HEK293 (cell line): ENCODE measurements around the gene TKT.

Experiments
- CTCF ChIA-PET: fragments of 350-600 bp; formaldehyde crosslinking; extraction: SDS; loops from one replicate; lab custom pipeline; 2021; ENCODE audit warnings: antibody characterized with exemption; lab: Yijun Ruan, JAX
- POLR2A ChIA-PET: fragments of 300-600 bp; formaldehyde crosslinking; extraction: SDS; loops from one replicate; lab custom pipeline; 2020; ENCODE audit warnings: antibody characterized with exemption, inconsistent platforms; lab: Yijun Ruan, JAX
- H3K27ac ChIP-seq: fragments of 200-500 bp; sonication (Bioruptor generic); 2 replicates; pipeline ENCODE4 v1.5.1; 2014; ENCODE audit warnings: low read depth, low read length, control low read depth, inconsistent platforms; ENCODE audit errors: extremely low read depth
- H3K36me3 ChIP-seq, 2 experiments: fragments of 200-500 bp in 1 of 2; sonication (Bioruptor generic) in 1 of 2; 1 replicate in 1 of 2; 2 replicates in 1 of 2; pipeline ENCODE4 v1.5.1; 2014 to 2017; ENCODE audit warnings: inconsistent platforms in 2 of 2, low read length in 2 of 2; ENCODE audit not compliant: control insufficient read depth in 2 of 2, insufficient read depth in 1 of 2
- H3K4me1 ChIP-seq: fragments of 200-500 bp; sonication (Bioruptor generic); 2 replicates; pipeline ENCODE4 v1.5.1; 2014; ENCODE audit warnings: mild to moderate bottlenecking, low read length, inconsistent platforms; ENCODE audit not compliant: control insufficient read depth, insufficient read depth
- H3K4me3 ChIP-seq: 2 replicates; pipeline ENCODE4 v1.5.1; 2011; ENCODE audit warnings: low read depth, mild to moderate bottlenecking, control low read depth, low read length, moderate library complexity
- H3K9me3 ChIP-seq: fragments of 200-500 bp; sonication (Bioruptor generic); 2 replicates; pipeline ENCODE4 v1.5.1; 2014; ENCODE audit warnings: low read depth, low read length, inconsistent platforms; ENCODE audit not compliant: control insufficient read depth, insufficient read depth
- FEZF1 ChIP-seq: fragments of 450-650 bp; formaldehyde crosslinking; IDR thresholded peaks from 2 replicates; pipeline ENCODE4 v1.5.1; 2016; ENCODE audit warnings: missing biosample characterization, missing genetic modification characterization
- IKZF3 ChIP-seq: fragments of 450-650 bp; IDR thresholded peaks from 2 replicates; pipeline ENCODE4 v1.5.0; 2018; ENCODE audit warnings: missing biosample characterization, mild to moderate bottlenecking, missing genetic modification characterization, moderate library complexity
- SCRT1 ChIP-seq: fragments of 450-650 bp; formaldehyde crosslinking; IDR thresholded peaks from 2 replicates; pipeline ENCODE4 v1.5.1; 2016; ENCODE audit warnings: missing biosample characterization, missing genetic modification characterization, borderline replicate concordance
- ZBTB8A ChIP-seq: fragments of 450-650 bp; formaldehyde crosslinking; IDR thresholded peaks from 2 replicates; pipeline ENCODE4 v1.5.1; 2016; ENCODE audit warnings: missing biosample characterization, missing genetic modification characterization
- ZFHX2 ChIP-seq: fragments of 450-650 bp; formaldehyde crosslinking; conservative IDR thresholded peaks from 2 replicates; pipeline ENCODE4 v1.5.1; 2016; ENCODE audit warnings: missing biosample characterization, missing genetic modification characterization
- ZNF133 ChIP-seq: fragments of 450-650 bp; formaldehyde crosslinking; IDR thresholded peaks from 2 replicates; pipeline ENCODE4 v1.5.1; 2016; ENCODE audit warnings: missing biosample characterization, missing genetic modification characterization
- ZNF146 ChIP-seq: fragments of 450-650 bp; formaldehyde crosslinking; IDR thresholded peaks from 2 replicates; pipeline ENCODE4 v1.5.1; 2016; ENCODE audit warnings: missing biosample characterization, missing genetic modification characterization
- ZNF169 ChIP-seq: fragments of 450-650 bp; formaldehyde crosslinking; IDR thresholded peaks from 2 replicates; pipeline ENCODE4 v1.5.1; 2016; ENCODE audit warnings: missing biosample characterization, missing genetic modification characterization
- ZNF174 ChIP-seq: fragments of 450-650 bp; formaldehyde crosslinking; IDR thresholded peaks from 2 replicates; pipeline ENCODE4 v1.5.0; 2017; ENCODE audit warnings: missing biosample characterization, mild to moderate bottlenecking, missing genetic modification characterization
- ZNF214 ChIP-seq: fragments of 450-650 bp; formaldehyde crosslinking; IDR thresholded peaks from 2 replicates; pipeline ENCODE4 v1.5.1; 2017; ENCODE audit warnings: missing biosample characterization, mild to moderate bottlenecking, missing genetic modification characterization, borderline replicate concordance
- ZNF239 ChIP-seq: fragments of 450-650 bp; formaldehyde crosslinking; IDR thresholded peaks from 2 replicates; pipeline ENCODE4 v1.5.1; 2016; ENCODE audit warnings: missing biosample characterization, missing genetic modification characterization
- ZNF24 ChIP-seq: fragments of 450-650 bp; formaldehyde crosslinking; IDR thresholded peaks from 2 replicates; pipeline ENCODE4 v1.5.1; 2016; ENCODE audit warnings: missing biosample characterization, missing genetic modification characterization
- ZNF274 ChIP-seq, 2 experiments: fragments of 200-500 bp in 1 of 2; fragments of 450-650 bp in 1 of 2; sonication (Bioruptor generic) in 1 of 2; formaldehyde crosslinking in 1 of 2; IDR thresholded peaks; 2 replicates each; pipeline versions ENCODE4 v1.5.1 to v1.6.1; 2014 to 2016; ENCODE audit warnings: borderline replicate concordance in 1 of 2, inconsistent platforms in 1 of 2, low read length in 1 of 2, missing biosample characterization in 1 of 2, missing genetic modification characterization in 1 of 2
- ZNF48 ChIP-seq: fragments of 450-650 bp; formaldehyde crosslinking; IDR thresholded peaks from 2 replicates; pipeline ENCODE4 v1.5.1; 2016; ENCODE audit warnings: missing biosample characterization, missing genetic modification characterization
- ZNF510 ChIP-seq: fragments of 450-650 bp; formaldehyde crosslinking; IDR thresholded peaks from 2 replicates; pipeline ENCODE4 v1.5.1; 2018; ENCODE audit warnings: mild to moderate bottlenecking, missing genetic modification characterization, missing biosample characterization; ENCODE audit not compliant: insufficient replicate concordance
- ZNF623 ChIP-seq: fragments of 450-650 bp; formaldehyde crosslinking; IDR thresholded peaks from 2 replicates; pipeline ENCODE4 v1.5.1; 2016; ENCODE audit warnings: missing biosample characterization, missing genetic modification characterization
- ZNF629 ChIP-seq: fragments of 450-650 bp; formaldehyde crosslinking; IDR thresholded peaks from 2 replicates; pipeline ENCODE4 v1.5.1; 2017; ENCODE audit warnings: missing biosample characterization, missing genetic modification characterization
- ZNF76 ChIP-seq: fragments of 450-650 bp; formaldehyde crosslinking; IDR thresholded peaks from 2 replicates; pipeline ENCODE4; 2016; ENCODE audit warnings: low read depth, missing biosample characterization, missing genetic modification characterization, borderline replicate concordance
- ZNF837 ChIP-seq: fragments of 450-650 bp; formaldehyde crosslinking; IDR thresholded peaks from 2 replicates; pipeline ENCODE4 v1.5.1; 2016; ENCODE audit warnings: missing biosample characterization, missing genetic modification characterization
- TF ChIP-seq, protein P1 (sequence below): fragments of 450-650 bp; formaldehyde crosslinking; IDR thresholded peaks from 2 replicates; pipeline ENCODE4 v1.5.1; 2017; ENCODE audit warnings: missing biosample characterization, missing genetic modification characterization
- TF ChIP-seq, protein P2 (sequence below): fragments of 450-650 bp; formaldehyde crosslinking; conservative IDR thresholded peaks from 2 replicates; pipeline ENCODE4 v1.5.1; 2016; ENCODE audit warnings: low read depth, missing biosample characterization, missing genetic modification characterization
- TF ChIP-seq, protein P3 (sequence below): fragments of 450-650 bp; formaldehyde crosslinking; IDR thresholded peaks from 2 replicates; pipeline ENCODE4 v1.5.1; 2016; ENCODE audit warnings: missing biosample characterization, missing genetic modification characterization, low read depth
- TF ChIP-seq, protein P4 (sequence below): fragments of 450-650 bp; formaldehyde crosslinking; IDR thresholded peaks from 2 replicates; pipeline ENCODE4 v1.5.1; 2017; ENCODE audit warnings: missing biosample characterization, missing genetic modification characterization
- TF ChIP-seq, protein P5 (sequence below): fragments of 450-650 bp; formaldehyde crosslinking; IDR thresholded peaks from 2 replicates; pipeline ENCODE4 v1.5.1; 2016; ENCODE audit warnings: missing biosample characterization, missing genetic modification characterization

TKT gene

DNA sequence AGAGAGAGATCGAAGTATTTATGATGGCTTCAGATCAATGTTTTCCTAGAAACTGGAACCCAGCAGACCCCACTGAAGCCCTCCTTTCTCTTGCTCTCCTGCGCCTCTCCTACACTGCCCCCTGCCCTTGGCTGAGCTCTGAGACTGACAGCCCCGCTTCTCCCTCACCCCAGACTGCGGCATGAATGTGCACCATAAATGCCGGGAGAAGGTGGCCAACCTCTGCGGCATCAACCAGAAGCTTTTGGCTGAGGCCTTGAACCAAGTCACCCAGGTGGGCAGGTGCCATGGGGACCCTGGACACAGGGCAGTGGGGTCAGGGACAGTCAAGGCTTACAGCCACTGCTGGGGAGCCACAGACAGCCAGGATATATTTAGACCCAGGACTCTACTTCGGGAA is 71.1 kb downstream of the TKT start (continued):
- TF ChIP-seq, protein P1, sequence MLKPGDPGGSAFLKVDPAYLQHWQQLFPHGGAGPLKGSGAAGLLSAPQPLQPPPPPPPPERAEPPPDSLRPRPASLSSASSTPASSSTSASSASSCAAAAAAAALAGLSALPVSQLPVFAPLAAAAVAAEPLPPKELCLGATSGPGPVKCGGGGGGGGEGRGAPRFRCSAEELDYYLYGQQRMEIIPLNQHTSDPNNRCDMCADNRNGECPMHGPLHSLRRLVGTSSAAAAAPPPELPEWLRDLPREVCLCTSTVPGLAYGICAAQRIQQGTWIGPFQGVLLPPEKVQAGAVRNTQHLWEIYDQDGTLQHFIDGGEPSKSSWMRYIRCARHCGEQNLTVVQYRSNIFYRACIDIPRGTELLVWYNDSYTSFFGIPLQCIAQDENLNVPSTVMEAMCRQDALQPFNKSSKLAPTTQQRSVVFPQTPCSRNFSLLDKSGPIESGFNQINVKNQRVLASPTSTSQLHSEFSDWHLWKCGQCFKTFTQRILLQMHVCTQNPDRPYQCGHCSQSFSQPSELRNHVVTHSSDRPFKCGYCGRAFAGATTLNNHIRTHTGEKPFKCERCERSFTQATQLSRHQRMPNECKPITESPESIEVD (tag by site-specific recombination): no peak
- TF ChIP-seq ZNF274 (IDR thresholded peaks at IDR 0.05; ENCODE audit: low read length) (no peak), ZNF274 (tag by site-specific recombination; IDR thresholded peaks at IDR 0.05; ENCODE audit: borderline replicate concordance) (no peak), ZNF146 (tag by site-specific recombination) (no peak), ZBTB8A (tag by site-specific recombination) (no peak), FEZF1 (tag by site-specific recombination) (no peak)
- TF ChIP-seq, all 188 proteins: peak for 0

DNA sequence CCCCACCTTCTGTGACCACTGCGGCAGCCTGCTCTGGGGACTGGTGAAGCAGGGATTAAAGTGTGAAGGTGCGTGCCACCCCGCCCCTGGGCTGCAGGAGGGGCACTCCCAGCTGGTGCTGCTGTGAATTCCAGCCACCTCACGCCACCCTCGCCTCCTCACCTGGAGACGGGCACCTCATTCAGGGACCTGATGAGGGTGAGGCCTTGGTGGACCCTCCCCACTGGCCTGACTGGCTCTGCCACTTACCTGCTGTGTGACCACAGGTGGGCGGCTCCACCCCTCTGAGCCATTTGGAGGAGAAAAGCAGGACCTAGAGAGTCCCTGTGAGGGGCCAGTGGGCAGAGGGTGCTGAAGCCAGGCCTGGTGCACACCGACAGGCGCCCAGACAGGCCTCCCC is 72.3 kb downstream of the TKT start:
- ChIA-PET POLR2A (no interaction called here), CTCF (no interaction called here)
- no peaks in the 10 kb centered on the region for H3K9me3 ChIP-seq
- H3K4me3 ChIP-seq: no peak overlapping the region
- no peak overlapping the region for H3K27ac ChIP-seq
- TF ChIP-seq ZNF24 (tag by site-specific recombination) (no peak), ZNF174 (tag by site-specific recombination) (no peak), ZNF48 (tag by site-specific recombination) (no peak), ZNF239 (tag by site-specific recombination) (no peak), ZBTB8A (tag by site-specific recombination) (no peak), ZNF837 (tag by site-specific recombination) (no peak), ZNF510 (tag by site-specific recombination) (no peak), ZNF133 (tag by site-specific recombination) (no peak), ZNF169 (no peak), ZNF214 (tag by site-specific recombination) (no peak), ZNF623 (tag by site-specific recombination) (no peak), ZNF76 (tag by site-specific recombination) (no peak), ZNF629 (tag by site-specific recombination) (no peak), SCRT1 (tag by site-specific recombination) (no peak), IKZF3 (tag by site-specific recombination) (no peak), ZFHX2 (tag by site-specific recombination) (no peak)
- TF ChIP-seq, protein P2, sequence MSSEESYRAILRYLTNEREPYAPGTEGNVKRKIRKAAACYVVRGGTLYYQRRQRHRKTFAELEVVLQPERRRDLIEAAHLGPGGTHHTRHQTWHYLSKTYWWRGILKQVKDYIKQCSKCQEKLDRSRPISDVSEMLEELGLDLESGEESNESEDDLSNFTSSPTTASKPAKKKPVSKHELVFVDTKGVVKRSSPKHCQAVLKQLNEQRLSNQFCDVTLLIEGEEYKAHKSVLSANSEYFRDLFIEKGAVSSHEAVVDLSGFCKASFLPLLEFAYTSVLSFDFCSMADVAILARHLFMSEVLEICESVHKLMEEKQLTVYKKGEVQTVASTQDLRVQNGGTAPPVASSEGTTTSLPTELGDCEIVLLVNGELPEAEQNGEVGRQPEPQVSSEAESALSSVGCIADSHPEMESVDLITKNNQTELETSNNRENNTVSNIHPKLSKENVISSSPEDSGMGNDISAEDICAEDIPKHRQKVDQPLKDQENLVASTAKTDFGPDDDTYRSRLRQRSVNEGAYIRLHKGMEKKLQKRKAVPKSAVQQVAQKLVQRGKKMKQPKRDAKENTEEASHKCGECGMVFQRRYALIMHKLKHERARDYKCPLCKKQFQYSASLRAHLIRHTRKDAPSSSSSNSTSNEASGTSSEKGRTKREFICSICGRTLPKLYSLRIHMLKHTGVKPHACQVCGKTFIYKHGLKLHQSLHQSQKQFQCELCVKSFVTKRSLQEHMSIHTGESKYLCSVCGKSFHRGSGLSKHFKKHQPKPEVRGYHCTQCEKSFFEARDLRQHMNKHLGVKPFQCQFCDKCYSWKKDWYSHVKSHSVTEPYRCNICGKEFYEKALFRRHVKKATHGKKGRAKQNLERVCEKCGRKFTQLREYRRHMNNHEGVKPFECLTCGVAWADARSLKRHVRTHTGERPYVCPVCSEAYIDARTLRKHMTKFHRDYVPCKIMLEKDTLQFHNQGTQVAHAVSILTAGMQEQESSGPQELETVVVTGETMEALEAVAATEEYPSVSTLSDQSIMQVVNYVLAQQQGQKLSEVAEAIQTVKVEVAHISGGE (tag by site-specific recombination): no peak
- TF ChIP-seq, protein P3, sequence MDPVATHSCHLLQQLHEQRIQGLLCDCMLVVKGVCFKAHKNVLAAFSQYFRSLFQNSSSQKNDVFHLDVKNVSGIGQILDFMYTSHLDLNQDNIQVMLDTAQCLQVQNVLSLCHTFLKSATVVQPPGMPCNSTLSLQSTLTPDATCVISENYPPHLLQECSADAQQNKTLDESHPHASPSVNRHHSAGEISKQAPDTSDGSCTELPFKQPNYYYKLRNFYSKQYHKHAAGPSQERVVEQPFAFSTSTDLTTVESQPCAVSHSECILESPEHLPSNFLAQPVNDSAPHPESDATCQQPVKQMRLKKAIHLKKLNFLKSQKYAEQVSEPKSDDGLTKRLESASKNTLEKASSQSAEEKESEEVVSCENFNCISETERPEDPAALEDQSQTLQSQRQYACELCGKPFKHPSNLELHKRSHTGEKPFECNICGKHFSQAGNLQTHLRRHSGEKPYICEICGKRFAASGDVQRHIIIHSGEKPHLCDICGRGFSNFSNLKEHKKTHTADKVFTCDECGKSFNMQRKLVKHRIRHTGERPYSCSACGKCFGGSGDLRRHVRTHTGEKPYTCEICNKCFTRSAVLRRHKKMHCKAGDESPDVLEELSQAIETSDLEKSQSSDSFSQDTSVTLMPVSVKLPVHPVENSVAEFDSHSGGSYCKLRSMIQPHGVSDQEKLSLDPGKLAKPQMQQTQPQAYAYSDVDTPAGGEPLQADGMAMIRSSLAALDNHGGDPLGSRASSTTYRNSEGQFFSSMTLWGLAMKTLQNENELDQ (tag by site-specific recombination): no peak
- TF ChIP-seq, protein P4, sequence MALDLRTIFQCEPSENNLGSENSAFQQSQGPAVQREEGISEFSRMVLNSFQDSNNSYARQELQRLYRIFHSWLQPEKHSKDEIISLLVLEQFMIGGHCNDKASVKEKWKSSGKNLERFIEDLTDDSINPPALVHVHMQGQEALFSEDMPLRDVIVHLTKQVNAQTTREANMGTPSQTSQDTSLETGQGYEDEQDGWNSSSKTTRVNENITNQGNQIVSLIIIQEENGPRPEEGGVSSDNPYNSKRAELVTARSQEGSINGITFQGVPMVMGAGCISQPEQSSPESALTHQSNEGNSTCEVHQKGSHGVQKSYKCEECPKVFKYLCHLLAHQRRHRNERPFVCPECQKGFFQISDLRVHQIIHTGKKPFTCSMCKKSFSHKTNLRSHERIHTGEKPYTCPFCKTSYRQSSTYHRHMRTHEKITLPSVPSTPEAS (tag by site-specific recombination): no peak
- TF ChIP-seq, protein P5, sequence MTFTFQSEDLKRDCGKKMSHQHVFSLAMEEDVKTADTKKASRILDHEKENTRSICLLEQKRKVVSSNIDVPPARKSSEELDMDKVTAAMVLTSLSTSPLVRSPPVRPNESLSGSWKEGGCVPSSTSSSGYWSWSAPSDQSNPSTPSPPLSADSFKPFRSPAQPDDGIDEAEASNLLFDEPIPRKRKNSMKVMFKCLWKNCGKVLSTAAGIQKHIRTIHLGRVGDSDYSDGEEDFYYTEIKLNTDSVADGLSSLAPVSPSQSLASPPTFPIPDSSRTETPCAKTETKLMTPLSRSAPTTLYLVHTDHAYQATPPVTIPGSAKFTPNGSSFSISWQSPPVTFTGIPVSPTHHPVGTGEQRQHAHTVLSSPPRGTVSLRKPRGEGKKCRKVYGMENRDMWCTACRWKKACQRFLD (tag by site-specific recombination): no peak
- TF ChIP-seq, all 188 proteins: peak for 0
- Histone ChIP-seq H3K4me1 (no peaks in the 10 kb centered on the region), H3K36me3 (peaks cover 0 to 83% of the 10 kb centered on the region in 2 experiments; a peak in 1 of 3 replicates)
